ENCODE data around the gene TBXAS1.
A peak's percentile ranks its signal among the peaks of the same experiment; 100 is the strongest.

TBXAS1 gene

GRCh38 chr7:139949629-139950028 lies 120.6 kb downstream of the TBXAS1 start:
- no peak for DNase-seq

GRCh38 chr7:139950881-139951525 lies 121.9 kb downstream of the TBXAS1 start:
- no peak for DNase-seq

DNA sequence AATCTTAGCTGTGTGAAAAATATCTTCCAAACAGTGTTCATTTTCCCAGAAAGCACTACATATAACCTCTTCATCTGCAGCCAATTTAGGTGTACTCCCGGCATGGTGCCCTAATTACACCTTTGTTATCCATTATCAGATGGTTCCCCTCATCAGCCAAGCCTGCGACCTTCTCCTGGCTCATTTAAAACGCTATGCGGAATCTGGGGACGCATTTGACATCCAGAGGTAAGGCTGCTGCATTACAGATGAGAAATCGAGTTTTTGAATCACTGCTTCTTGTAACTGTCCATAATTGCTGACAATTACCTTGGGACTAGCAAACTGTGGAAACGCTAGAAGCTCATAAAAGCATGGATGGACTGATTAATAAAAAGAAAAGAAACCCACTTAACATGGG lies 124.2 kb downstream of the TBXAS1 start:
- DNase-seq: no peak

- no peak for DNase-seq
Observed at GRCh38 chr7:139955109-139955820, 126.2 kb downstream of the TBXAS1 start.

DNA sequence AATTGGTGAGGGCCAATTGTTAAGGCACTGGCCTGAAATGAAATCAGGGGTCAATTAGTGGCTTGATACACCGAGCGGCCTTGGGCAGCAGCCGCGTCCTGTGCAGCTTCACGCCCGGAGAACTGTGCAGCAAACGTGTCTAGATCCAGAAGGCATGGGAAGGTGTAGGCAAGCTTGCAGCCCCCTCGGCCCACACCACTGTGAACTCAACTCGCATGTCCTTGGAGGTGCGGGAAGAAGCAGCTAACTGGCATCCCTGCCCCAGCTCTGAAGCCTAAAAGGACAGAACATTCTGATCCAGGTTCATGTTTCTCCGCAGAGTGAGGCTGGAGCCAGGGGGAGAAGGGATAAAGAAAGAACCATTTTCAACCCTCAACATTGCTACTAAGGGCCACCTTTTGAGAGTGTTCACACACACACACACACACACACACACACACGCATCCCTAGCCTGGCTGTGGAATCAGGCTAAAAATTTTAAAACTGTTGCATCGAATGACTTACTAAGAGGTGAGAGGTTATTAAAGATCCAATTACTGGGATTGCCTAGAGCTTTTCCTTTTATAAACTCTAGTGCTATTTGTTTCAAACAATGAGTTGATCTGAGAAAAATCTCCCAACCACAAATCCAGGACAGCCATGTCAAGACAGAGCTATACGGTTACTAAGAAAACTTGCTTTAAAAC lies 129.7 kb downstream of the TBXAS1 start:
- no peak for DNase-seq

DNA sequence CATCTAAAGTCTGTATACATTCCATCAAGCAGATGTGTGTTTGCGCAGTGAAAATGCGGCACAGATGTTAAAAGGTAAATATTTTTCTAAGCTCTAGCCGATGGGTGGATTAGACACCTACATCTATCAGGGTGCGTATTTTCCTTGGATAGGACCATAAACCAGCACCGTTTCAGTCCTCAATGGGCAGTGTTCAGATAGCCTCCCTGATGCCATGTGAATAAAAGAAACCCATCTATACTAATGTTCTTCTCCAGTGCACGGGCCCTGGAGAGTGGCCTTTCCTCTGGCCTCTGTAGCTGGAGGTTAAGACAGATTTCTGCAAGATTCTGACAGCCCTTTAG lies 130.2 kb downstream of the TBXAS1 start:
- DNase-seq: no peak

- DNase-seq: no peak
Observed at GRCh38 chr7:139959718-139960117, 130.7 kb downstream of the TBXAS1 start.

GRCh38 chr7:139960157-139960556 lies 131.1 kb downstream of the TBXAS1 start:
- peak; percentile 44 for DNase-seq

DNA sequence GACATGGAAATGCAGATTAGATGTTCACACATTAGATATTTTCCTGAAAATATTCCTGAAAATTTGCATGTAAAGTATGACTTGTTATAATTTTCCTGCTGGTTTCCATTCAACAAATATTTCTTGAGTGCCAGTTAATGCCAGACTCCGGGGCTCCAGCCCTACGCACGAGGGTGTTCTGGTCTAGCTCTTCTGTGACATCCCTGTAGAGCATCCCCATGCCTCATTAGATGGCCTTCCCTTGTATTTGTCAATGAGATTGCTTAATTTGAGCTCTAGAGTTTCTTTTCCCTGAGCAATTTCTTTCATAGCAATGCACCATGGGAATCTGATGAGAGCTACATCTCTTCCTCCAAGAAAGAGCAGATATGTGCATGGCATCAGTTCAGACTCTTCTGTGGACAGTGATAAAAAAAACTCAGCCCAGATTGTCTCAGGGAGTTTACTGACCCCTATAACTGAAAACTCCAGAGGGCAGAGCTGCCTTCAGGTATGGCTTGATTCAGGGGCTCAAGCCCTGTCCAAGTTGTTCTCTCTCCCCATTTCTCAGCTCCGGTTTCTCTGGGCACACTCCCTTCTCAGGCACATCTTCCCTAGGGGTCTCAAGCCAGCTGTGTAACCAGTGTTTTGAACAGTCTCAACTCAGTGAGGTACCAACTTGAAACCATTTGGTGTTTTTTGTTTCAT lies 137.0 kb downstream of the TBXAS1 start:
- no peak for DNase-seq

DNA sequence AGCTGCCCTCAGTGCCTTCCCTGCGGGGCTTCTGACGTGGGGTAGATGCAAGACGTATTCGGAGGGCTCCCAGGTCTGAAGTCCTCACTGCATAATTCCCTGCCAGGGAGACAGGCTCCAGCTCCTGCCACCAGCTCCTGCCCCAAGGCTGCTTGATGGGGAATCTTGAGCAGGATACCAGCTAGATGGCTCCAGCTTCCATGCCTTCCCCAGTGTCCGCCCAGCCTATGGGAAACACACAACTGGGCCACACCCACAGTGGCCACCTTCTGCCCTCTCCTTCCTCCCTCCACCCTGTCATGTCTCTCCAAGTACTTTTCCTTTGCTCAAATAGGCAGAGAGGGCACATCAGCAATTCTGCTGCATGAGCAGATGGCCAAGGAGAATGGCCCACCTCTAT lies 137.9 kb downstream of the TBXAS1 start:
- DNase-seq: no peak

GRCh38 chr7:139968931-139969330 lies 139.9 kb downstream of the TBXAS1 start:
- no peak for DNase-seq

GRCh38 chr7:139972029-139972428 lies 143.0 kb downstream of the TBXAS1 start:
- no peak for DNase-seq

- no peak for DNase-seq
Observed at GRCh38 chr7:139973101-139974050, 144.3 kb downstream of the TBXAS1 start.

DNA sequence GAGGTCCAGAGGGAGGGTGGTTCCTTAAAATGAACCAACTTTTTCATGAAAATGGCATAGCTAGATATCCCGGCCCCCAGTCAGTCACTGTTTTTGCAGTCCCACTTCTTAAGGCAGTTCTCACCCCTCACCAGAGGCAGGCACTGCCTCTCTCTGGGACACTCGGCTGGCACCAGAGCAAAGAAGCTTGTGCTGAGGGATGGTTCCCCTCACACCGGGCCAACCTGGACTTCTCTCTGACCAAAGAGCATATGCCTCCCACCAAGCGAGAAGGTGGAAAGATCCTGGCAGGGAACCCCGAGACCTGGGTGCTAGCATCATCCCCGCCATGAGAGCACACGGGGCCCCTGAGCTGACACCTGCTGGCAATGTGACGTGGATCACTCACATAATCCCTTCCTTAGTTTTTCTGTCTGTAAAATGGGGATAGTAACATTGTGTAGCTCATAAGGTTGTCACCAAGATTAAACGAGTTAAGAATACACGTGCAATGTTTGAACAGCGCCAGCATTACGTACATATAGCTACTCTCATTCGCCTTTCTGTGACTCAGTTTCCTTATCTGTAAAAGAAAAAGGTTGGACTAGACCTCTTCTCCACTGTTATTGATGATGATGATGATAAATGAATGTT lies 145.2 kb downstream of the TBXAS1 start:
- no peak for DNase-seq

GRCh38 chr7:139976055-139976837 lies 147.2 kb downstream of the TBXAS1 start:
- DNase-seq: no peak

- no peak for DNase-seq
Observed at GRCh38 chr7:139976838-139977656, 148.0 kb downstream of the TBXAS1 start.

DNA sequence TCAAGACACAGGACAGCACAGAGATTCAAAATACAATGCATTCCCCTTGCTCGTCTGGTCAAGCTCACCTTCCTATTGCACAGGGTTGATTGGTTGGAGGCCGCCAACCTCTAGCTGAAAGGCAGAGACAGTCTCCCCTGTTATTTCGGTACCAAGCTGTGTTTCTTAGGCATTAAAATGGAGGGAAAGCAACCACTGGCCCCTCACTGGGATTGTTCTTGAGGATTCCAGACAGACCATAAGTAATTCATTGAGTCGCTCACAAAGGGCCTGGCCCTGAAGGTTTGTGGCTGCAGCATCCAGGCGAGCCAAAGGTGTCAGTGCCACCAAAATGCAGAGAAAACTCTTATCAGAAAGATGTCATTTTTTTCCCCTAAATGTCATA lies 152.4 kb downstream of the TBXAS1 start:
- DNase-seq: no peak

DNA sequence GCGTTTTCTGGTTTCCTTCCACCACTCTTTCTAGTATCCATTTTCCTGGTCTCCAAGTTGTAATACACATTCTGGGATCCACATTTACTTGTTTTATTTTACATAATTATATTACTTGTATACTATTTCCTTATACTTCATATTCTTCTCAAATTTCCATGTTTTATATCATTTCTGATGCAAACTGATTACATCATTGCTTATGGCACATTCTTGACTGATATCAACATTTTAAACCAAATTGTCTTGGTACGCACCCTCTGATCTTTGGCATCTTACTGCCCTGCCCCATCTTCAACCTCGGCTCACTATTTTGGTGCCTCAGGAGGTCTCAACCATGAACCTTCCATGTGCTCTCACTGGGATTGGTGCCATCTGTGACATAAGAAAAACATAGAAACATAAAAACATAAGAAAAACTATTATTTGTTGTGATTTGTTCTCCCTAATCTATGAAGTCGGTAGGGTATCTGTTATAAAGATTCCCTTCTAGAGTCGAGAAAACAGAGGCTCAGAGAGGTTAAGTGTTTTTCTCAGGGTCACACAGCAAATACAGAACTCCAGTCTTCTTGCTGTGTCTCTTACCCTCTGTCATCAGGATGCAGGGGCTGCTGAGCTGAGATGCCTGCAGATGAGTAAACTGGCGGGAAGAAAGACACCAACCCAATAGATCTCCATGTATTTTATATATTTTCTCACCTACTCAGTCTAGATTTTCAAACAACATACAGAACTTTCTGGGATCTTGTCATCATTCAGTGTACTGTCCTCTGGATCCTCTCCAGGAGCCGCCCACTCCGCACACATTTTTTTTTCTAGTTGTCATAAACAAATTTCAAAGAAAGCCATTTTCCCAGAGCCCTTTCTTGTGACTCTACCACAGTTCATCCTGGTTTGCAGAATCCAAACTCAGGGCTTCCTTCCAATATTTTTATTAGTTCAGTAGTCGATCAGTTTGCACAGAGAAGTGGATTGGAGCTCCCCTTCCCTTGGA lies 154.2 kb downstream of the TBXAS1 start:
- DNase-seq: no peak

Measured in EL (cell line).